GM12892 (cell line): ENCODE results near the gene ALOX5.

ENCODE experiments used
- DNase-seq: peaks from one replicate; pipeline ENCODE4 v3.0.0; 2011; ENCODE audit not compliant: insufficient read length
- FAIRE-seq: peaks from 2 replicates; lab custom pipeline; 2011; peaks lifted over from hg19 to GRCh38; lab: Jason Lieb, UNC
- POLR2A ChIP-seq: IDR thresholded peaks from 2 replicates; pipeline ENCODE4 v1.6.1; 2011; ENCODE audit warnings: low read depth, low read length, control low read depth
- POLR2AphosphoS5 ChIP-seq: IDR thresholded peaks from 2 replicates; pipeline ENCODE4 v1.6.1; 2011; ENCODE audit warnings: low read depth, low read length, control low read depth
- TAF1 ChIP-seq: IDR thresholded peaks from 2 replicates; pipeline ENCODE4 v1.6.1; 2011; ENCODE audit warnings: low read depth, mild to moderate bottlenecking, control low read depth, low read length, borderline replicate concordance

Gene ALOX5

GRCh38 chr10:45456822-45457221 is 82.8 kb downstream of the ALOX5 start:
- no peak for TF ChIP-seq POLR2AphosphoS5
- no peak for TF ChIP-seq POLR2A
- TF ChIP-seq TAF1: no peak
- FAIRE-seq (no peak), DNase-seq (no peak)

- DNase-seq: no peak
- no peak for FAIRE-seq
- TF ChIP-seq TAF1 (no peak), POLR2AphosphoS5 (no peak), POLR2A (no peak)
Measured at GRCh38 chr10:45457487-45457886, 83.5 kb downstream of the ALOX5 start.

DNA sequence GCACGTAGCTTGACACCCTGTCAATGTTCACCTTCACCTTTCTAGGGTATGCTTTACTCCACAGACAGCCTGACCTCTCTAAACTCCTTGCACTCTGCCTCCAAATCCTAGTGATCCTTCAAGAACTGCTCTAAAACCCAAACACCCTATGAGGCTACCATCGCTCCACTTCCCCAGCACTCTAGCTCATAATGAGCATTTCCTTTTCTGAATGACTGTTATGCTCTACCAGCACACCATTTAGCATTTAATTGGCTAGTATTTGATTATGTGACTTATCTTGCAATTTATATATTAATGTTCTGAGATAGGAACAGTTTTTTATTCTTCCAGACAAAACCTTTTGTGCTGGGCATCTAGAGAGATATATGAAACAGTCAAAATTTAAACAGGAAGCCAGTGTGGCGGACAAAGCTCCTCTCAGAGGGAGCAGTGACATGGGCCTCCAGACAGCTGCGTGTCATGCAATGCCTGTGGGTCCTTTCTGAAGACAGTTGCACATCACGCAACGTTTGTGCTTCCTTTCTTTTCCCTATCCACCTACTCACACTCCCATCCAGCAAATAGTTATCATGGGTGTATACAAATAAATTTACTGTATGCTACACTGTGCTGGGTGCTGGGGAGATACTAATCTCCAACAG is 86.3 kb downstream of the ALOX5 start:
- TF ChIP-seq TAF1: no peak
- no peak for TF ChIP-seq POLR2AphosphoS5
- peak; percentile 31; the same call in 1 of the 2 replicates for TF ChIP-seq POLR2A
- FAIRE-seq: no peak
- no peak for DNase-seq

GRCh38 chr10:45461034-45461433 is 87.0 kb downstream of the ALOX5 start:
- DNase-seq (no peak), FAIRE-seq (peak; percentile 98)
- TF ChIP-seq POLR2A (peak; percentile 80), TAF1 (peak; percentile 48; the same call in 1 of the 2 replicates), POLR2AphosphoS5 (peak; percentile 61; the same call in 1 of the 2 replicates)

DNA sequence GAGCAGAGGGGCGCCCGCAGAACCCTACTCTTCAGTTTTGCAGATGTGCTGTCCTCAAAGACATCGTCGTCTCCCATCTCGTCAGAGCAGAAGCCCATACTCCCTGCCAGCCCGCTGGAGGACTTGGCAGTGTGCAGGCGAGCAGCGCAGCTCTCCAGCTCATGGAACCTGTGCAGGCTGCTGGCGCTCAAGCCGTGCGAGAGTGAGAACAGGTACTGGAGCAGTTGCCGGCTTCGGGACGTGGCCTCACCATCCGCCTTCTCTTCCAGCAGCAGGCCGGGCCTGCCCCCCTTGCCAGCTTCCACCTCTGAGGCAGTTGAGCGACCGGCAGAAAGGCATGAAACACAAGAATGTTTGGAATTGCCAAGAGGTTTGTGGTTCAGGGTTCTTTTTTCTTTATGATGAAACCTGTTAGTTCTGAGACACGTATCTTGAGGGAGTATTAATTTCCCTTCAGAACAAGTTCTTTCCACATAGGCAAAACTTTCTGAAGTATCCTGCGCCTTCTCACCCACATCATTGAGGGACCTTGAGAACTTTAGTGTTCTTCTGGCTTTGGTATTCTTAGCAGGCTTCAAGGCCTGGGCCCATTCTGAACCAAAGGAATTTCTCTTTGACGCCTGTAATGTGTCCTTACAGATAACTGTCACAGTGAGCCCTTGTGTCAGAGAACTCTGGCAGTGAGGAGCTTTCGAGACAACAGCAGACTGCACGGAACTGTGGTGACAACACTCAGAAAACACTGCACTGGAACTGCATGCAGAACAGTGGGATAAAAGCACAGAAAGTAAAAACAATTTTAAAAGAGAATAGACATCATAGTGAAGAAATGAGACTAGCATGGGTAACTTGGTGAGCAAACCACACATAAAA is 89.5 kb downstream of the ALOX5 start:
- no peak for TF ChIP-seq POLR2AphosphoS5
- no peak for TF ChIP-seq TAF1
- TF ChIP-seq POLR2A: no peak
- FAIRE-seq (peak; percentile 77), DNase-seq (no peak)

DNA sequence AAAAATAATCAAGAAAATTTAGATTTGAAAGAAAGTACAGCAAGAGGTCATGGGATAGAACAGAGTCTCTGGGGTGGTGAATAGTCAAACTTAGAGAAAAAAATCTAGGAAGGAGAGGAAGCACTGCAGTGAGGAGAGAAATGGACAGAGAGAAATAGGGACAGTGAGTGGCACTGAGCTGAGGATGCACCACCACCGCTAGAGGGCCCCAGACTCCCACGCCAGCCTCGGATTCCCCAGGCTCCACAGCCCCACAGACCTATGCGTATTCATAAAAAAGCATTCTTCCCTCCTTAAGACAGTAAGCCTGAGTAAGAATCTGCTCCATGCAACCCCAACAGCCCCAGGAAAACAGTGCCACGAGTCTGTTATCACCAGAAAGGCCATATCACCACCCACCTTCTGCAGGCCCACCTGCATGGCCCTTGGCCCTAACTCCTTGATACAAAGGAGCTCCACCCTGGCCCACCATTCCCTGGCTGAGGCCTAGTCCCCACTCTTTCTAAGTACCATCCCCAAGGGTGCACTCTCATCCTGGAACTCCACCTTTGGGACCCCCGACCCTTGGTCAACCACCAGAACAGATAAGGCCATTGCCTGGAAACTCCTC is 91.0 kb downstream of the ALOX5 start:
- no peak for TF ChIP-seq TAF1
- TF ChIP-seq POLR2AphosphoS5: no peak
- TF ChIP-seq POLR2A: no peak
- FAIRE-seq: peak; percentile 94
- DNase-seq: no peak

DNA sequence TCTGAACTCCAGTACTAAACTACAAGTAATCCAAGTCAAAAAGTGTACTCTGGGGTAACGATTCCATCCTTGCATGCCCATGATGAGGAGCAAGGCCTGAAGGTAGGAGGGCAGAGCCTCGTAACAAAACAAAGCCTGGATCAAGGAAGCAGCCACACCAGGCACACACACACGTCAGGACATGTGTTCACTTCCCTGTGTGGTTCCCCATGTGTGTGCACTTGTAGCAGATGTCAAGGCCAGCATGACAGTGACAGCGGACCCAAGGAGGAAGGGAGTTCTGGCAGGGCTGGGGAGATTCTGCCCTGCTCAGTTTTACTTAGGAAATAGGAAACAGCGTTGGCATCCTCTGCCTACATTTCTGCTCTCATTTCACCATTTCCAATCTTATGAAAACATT is 92.8 kb downstream of the ALOX5 start:
- DNase-seq (no peak), FAIRE-seq (no peak)
- TF ChIP-seq POLR2AphosphoS5: no peak
- no peak for TF ChIP-seq POLR2A
- TF ChIP-seq TAF1: no peak

- FAIRE-seq: no peak
- no peak for TF ChIP-seq POLR2A
- no peak for TF ChIP-seq TAF1
- TF ChIP-seq POLR2AphosphoS5: no peak
- DNase-seq: no peak
Measured at GRCh38 chr10:45468079-45468478, 94.1 kb downstream of the ALOX5 start.

DNA sequence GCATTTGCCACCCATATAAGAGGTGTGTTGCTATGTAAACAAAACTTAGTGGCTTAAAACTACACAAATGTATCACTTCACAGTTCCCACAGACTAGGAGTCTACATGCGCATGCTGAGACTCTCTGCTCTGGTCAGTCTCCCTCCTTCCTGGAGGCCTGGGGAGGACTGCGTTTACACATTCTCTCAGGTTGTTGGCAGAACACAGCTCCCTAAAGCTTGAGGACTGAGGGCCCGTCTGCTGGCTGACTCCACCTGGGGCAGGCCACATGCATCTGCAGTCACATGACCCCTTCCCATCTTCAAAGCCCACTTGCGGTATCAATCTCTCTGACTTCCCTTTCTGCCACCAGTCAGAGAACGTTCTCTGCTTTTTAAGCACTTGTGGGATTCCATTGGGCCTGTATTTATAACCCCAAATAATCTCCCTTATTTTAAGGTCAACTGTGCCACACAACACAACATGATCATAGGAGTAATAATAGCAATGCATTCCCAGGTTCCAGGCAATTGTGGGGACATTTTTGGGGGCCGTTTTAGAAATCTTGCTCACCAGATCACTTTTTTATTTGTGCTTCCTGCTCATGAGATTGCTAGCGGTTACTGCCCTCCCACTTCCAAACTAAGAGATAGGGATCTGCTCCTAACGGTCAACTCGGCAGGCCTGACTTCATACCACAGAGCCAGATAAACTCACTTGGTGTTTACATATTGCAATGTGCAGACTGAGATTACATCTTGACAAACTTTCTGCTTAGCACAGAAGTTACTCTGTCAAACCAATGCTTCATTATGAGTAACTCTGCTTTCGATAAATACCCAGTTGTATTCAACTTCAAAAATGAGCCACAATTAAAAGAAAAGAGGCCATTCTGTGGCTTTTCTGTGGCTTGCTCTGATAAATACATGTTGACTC is 96.3 kb downstream of the ALOX5 start:
- DNase-seq: no peak
- peak; percentile 23; the same call in 1 of the 2 replicates for TF ChIP-seq POLR2A
- no peak for TF ChIP-seq POLR2AphosphoS5
- TF ChIP-seq TAF1: no peak
- FAIRE-seq: peak; percentile 70

GRCh38 chr10:45471059-45471458 is 97.0 kb downstream of the ALOX5 start:
- no peak for FAIRE-seq
- no peak for DNase-seq
- TF ChIP-seq TAF1: no peak
- no peak for TF ChIP-seq POLR2A
- TF ChIP-seq POLR2AphosphoS5: no peak
